H54 (cell line): ENCODE results near the gene EFCAB9.
A peak's percentile ranks its signal among the peaks of the same experiment; 100 is the strongest.
"Not testable (repeated sequence)": the region's sequence is repeated elsewhere in the genome, so short reads cannot be mapped to it uniquely, and the experiment has no call there.

Source experiments
- DNase-seq: peaks from one replicate; pipeline ENCODE4 v3.0.0; 2011; ENCODE audit warnings: low spot score, mixed read lengths; ENCODE audit not compliant: insufficient read length
- FAIRE-seq: peaks from 3 replicates; lab custom pipeline; 2011; peaks lifted over from hg19 to GRCh38; lab: Jason Lieb, UNC
- POLR2A ChIP-seq: IDR thresholded peaks from 2 replicates; pipeline ENCODE4 v1.6.1; 2011; ENCODE audit warnings: low read depth, mild to moderate bottlenecking, low read length

EFCAB9 gene

GRCh38 chr5:172193872-172194271 lies at the start of gene EFCAB9:
EFCAB9 (plus strand) TSS chr5:172194172; CDS start chr5:172194173, 1 bp downstream.
- no peak for TF ChIP-seq POLR2A
- FAIRE-seq (no peak), DNase-seq (no peak)

- no peak for TF ChIP-seq POLR2A
- FAIRE-seq (no peak), DNase-seq (no peak)
These were observed 49.6 kb upstream of the EFCAB9 start for GRCh38 chr5:172144291-172144815.

GRCh38 chr5:172144931-172145869 lies 48.8 kb upstream of the EFCAB9 start:
- no peak for TF ChIP-seq POLR2A

DNA sequence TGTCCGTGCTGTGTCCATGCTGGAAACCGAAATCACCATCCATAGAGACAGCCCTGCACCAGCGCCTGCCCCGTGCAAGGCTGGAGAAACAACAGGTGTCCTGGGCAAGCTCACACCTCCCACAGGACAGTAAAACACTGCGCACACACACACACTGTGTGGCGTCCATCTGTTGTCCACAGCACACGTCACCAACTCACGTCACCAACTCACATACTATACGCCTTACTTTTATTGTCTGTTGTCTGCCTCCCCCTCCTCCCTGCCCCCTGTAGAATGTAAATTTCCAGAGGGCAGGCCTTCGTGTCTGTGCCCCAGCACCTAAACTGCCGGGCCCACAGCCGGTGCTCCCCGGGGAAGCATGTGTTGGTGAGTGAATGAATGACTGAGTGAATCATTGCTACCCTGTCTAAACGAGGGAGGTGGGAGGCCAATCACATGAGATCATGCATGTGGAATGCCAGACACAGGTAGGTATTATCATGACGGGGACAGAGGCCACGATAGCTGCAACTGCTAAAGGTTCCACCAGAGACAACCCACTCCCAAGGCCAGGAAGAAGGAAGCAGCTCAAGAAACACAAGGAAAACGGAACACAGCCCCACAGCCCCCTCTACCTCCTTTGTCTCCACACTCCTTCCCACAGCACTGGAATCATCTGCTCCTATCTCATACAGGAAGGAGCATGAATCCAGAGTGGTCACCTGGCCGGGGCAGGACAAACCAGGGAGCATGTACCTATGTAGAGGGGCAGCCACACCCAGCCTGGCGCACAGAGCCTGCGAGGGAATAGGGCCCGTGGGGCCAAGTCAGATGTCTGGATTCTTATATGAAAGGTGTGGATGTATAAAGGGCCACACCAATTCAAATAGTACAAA lies 47.9 kb upstream of the EFCAB9 start:
- TF ChIP-seq POLR2A: no peak
- no peak for FAIRE-seq
- DNase-seq: no peak

More at GRCh38 chr5:172144931-172145869, 48.8 kb upstream of the EFCAB9 start:
- DNase-seq (no peak), FAIRE-seq (no peak)

DNA sequence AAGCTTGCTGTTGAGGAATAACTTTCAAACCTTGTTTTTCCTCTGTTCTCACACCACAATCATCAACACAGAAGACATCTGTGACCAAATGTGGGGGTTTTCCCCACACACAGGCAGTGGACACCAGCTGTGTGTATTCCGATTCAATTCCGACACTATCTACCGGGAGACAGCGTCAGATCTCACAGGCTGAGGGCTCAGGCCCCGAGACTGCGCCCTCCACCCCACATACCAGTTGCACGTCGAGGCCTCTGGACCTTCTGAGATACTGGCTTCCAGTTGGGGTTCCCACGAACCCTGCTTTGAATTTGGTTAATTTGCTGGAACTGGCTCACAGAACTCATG lies 47.3 kb upstream of the EFCAB9 start:
- TF ChIP-seq POLR2A: no peak
- FAIRE-seq: no peak
- no peak for DNase-seq

DNA sequence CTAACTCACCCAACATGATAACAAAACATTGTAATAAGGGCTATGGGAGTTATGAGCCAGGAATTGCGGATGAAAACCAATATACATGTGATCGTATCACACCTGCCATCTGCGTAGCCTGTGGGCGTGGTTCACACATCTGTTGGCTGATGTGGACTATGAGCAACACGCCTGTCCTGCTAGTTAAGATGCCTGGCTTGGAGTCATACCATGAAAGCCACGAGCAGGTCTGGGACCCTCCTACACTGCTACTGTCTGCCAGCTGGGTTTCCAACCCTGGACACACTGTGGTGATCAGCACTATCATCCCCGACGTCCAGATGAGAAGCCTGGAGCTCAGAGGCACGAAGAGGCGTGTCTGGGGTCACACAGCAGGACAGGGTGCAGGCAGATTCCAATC lies 46.1 kb upstream of the EFCAB9 start:
- no peak for FAIRE-seq
- DNase-seq: no peak
- TF ChIP-seq POLR2A: no peak

GRCh38 chr5:172148381-172148780 lies 45.6 kb upstream of the EFCAB9 start:
- no peak for DNase-seq
- no peak for FAIRE-seq
- no peak for TF ChIP-seq POLR2A

DNA sequence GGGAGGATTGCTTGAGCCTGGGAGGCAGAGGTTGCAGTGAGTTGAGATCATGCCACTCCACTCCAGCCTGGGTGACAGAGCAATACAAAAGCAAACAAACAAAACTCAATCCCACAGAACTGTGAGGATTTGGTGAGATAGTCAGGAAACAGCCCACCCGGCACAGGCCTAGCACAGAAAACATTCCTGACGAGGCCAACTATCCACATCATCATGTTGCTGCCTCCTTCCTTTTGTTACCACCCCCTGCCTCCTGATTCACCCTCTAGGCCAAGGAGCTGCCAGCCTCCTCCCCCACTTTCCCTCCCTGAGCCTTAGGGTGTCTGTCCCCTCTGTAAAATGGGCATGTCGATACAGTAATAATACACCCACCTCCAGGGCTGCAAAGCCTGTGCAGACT lies 44.9 kb upstream of the EFCAB9 start:
- peak; percentile 63 for DNase-seq
- no peak for FAIRE-seq
- no peak for TF ChIP-seq POLR2A

DNA sequence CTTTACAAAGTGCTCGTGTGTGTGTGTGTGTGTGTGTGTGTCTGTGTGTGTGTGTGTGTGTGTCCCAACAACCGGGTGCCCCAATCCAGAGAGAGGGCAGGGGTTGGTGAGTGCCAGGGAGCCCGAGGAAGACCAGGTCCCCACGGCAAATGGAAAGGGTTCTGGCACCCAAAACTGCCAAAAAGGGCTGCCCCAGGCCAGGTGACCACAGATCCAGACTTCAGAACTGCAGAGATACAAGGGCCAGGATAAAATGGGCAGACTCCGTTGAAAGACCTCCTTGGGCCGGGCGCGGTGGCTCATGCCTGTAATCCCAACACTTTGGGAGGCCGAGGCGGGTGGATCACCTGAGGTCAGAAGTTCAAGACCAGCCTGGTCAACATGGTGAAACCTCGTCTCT lies 44.5 kb upstream of the EFCAB9 start:
- not testable (repeated sequence) for FAIRE-seq, DNase-seq

DNA sequence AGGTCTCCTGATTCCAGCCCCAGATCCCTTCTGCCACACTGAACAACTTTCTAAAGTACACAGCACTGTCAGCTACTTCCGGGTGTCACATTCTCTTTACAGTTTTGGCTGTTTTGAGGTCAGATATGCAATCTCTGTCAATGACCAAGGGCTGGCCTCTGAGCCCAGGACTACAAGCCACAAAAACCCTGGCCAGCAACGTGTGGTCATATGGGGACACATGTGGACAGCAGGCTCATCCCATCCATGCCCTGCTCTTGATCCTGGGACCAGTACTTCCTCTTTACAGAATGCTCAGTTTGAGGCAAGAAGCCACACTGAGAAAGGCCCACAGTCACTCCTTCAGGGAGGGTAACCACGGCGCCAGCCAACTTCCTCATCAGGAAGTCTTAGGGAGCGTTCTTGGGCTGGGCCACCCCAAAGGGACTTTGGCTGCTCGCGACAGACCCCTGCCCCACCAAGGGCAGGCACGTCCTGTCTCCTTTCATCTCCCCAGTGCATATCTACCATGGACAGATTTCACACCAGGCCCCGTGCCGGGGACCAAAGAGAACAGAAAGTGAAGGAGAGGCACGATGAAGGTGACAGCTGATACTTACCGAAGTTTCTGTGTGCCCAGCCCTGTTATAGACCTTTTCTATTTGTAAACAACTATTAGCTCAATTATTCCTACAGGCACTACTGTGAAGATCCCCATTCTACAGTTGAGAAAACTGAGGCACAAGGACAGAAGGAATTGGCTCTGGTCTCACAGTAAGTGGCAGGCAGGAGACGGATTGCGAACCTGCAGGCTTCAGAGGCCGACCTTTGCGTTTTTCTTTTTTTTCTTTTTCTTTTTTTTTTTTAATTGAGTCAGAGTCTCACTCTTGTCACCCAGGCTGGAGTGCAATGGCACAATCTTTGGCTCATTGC lies 43.2 kb upstream of the EFCAB9 start:
- FAIRE-seq (no peak), DNase-seq (no peak)
- no peak for TF ChIP-seq POLR2A

- FAIRE-seq: no peak
- DNase-seq: no peak
- TF ChIP-seq POLR2A: no peak
These were observed 42.2 kb upstream of the EFCAB9 start for GRCh38 chr5:172151661-172152210.

DNA sequence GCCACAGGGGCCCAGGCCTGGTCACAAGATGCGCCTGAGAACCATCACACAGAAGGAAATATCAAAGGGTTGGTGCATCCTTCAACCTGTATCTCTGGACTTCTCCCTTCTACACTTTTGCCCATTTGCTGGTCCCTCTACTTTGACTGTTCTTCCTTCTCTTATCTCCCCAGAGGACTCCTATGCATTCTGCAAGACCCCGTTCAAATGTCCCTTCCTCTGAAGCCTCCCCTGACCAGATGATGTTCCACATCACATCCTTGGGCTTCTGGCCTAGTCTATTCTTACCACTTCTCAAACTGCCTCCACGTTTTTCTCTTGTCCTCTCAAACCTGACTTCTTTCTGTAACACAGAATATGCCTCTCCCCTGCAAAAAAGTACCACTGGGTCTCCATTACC lies 40.3 kb upstream of the EFCAB9 start:
- TF ChIP-seq POLR2A: no peak
- FAIRE-seq (no peak), DNase-seq (no peak)

DNA sequence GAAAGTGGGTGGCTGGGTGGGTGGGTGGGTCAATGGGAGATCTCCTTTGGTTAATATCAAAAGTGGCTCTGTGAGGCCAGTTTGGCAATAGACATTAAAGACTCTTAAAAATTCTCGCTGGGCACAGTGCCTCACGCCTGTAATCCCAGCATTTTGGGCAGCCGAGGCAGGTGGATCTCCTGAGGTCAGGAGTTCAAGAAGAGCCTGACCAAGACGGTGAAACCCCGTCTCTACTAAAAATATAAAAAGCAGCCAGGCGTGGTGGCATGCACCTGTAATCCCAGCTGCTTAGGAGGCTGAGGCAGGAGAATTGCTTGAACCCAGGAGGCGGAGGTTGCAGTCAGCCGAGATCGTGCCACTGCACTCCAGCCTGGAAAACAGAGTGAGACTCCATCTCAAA lies 38.9 kb upstream of the EFCAB9 start:
- FAIRE-seq: not testable (repeated sequence)

More for the DNA sequence above, 38.9 kb upstream of the EFCAB9 start:
- not testable (repeated sequence) for DNase-seq
